D721Med (cell line): ENCODE results near the gene HHIP.

Source experiments
- DNase-seq: peaks from one replicate; pipeline ENCODE4 v3.0.0; 2011; ENCODE audit warnings: low spot score; ENCODE audit not compliant: insufficient read length
- FAIRE-seq: peaks from 2 replicates; lab custom pipeline; 2011; peaks lifted over from hg19 to GRCh38; lab: Jason Lieb, UNC
- TF ChIP-seq, protein P1 (sequence below): IDR thresholded peaks from 2 replicates; pipeline ENCODE4 v1.5.1; 2012; ENCODE audit warnings: mild to moderate bottlenecking, control low read depth; ENCODE audit not compliant: insufficient read depth; ENCODE audit errors: missing control alignments

HHIP gene

DNA sequence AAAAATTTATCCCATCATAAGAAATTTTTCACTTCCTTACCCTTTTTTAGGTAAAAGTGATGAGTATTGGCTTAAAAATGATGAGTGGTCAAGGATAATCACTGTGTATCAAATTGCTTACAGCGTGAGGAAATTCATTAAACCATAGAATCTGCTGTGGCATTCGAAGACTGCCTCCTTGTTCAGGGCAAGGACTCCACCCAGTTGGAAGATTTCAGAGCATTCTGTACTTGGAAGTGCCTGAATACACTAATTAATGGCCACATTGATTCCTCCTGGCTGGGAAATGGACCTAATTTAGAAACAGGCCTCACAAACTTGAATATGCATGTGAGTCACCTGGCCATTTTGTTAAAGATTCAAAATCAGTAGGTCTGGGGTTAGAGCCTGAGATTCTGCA lies 83.2 kb downstream of the HHIP start:
- FAIRE-seq (no peak), DNase-seq (no peak)
- TF ChIP-seq, protein P1, sequence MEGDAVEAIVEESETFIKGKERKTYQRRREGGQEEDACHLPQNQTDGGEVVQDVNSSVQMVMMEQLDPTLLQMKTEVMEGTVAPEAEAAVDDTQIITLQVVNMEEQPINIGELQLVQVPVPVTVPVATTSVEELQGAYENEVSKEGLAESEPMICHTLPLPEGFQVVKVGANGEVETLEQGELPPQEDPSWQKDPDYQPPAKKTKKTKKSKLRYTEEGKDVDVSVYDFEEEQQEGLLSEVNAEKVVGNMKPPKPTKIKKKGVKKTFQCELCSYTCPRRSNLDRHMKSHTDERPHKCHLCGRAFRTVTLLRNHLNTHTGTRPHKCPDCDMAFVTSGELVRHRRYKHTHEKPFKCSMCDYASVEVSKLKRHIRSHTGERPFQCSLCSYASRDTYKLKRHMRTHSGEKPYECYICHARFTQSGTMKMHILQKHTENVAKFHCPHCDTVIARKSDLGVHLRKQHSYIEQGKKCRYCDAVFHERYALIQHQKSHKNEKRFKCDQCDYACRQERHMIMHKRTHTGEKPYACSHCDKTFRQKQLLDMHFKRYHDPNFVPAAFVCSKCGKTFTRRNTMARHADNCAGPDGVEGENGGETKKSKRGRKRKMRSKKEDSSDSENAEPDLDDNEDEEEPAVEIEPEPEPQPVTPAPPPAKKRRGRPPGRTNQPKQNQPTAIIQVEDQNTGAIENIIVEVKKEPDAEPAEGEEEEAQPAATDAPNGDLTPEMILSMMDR = no peak

GRCh38 chr4:144732584-144733428 lies 86.8 kb downstream of the HHIP start:
- FAIRE-seq (no peak), DNase-seq (no peak)
- TF ChIP-seq, protein P1 = no peak

GRCh38 chr4:144733566-144733965 lies 87.6 kb downstream of the HHIP start:
- TF ChIP-seq, protein P1 = no peak
- DNase-seq (no peak), FAIRE-seq (no peak)

DNA sequence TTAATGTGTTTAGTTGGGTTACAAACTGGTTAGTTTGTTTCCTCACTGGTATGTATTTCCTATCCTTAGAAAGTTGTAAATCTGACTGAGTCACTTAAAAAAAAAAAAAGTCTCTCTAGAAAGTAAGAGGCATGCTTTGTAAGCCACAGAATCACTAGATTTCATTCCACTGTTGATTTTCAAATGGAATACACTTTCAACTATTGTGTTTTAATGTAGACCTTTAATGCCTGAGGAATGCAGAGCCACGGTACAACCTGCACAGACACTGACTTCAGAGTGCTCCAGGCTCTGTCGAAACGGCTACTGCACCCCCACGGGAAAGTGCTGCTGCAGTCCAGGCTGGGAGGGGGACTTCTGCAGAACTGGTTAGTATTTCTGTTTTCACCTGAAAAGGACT lies 88.6 kb downstream of the HHIP start:
- no peak for FAIRE-seq
- TF ChIP-seq, protein P1 = no peak
- DNase-seq = no peak

- DNase-seq = no peak
- TF ChIP-seq, protein P1 = no peak
- FAIRE-seq = no peak
These were observed 92.7 kb downstream of the HHIP start for GRCh38 chr4:144738649-144739048.

- no peak for DNase-seq
- FAIRE-seq = no peak
- TF ChIP-seq, protein P1 = no peak
These were observed 93.6 kb downstream of the HHIP start for GRCh38 chr4:144739511-144740033.

GRCh38 chr4:144740316-144740715 lies 94.4 kb downstream of the HHIP start:
- no peak for FAIRE-seq
- TF ChIP-seq, protein P1 = no peak
- DNase-seq = no peak
